Duodenal mucosa (tissue), 2 donors: ENCODE results near the gene CCP110.

Experiments used
- H3K27ac ChIP-seq: one replicate; pipeline ENCODE4 v1.7.0; 2013; ENCODE audit warnings: low read depth, low read length
- H3K27me3 ChIP-seq, 2 donors: one replicate each; pipeline ENCODE4 v1.7.0; 2013; ENCODE audit warnings: low read length in 2 of 2, control low read depth in 1 of 2; ENCODE audit not compliant: insufficient read depth in 2 of 2, control insufficient read depth in 1 of 2
- H3K36me3 ChIP-seq, 2 donors: one replicate each; pipeline ENCODE4 v1.7.0; 2013; ENCODE audit warnings: low read length in 2 of 2, control low read depth in 1 of 2; ENCODE audit not compliant: insufficient read depth in 2 of 2, control insufficient read depth in 1 of 2
- H3K4me1 ChIP-seq, 2 donors: one replicate each; pipeline ENCODE4 v1.7.0; 2013; ENCODE audit warnings: low read length in 2 of 2, control low read depth in 1 of 2; ENCODE audit not compliant: insufficient read depth in 2 of 2, control insufficient read depth in 1 of 2
- H3K4me3 ChIP-seq, 2 donors: one replicate each; pipeline ENCODE4 v1.7.0; 2013; ENCODE audit warnings: low read length in 2 of 2, low read depth in 1 of 2
- H3K9ac ChIP-seq, 2 donors: one replicate each; pipeline ENCODE4 v1.7.0; 2013; ENCODE audit warnings: low read length in 2 of 2, low read depth in 1 of 2
- H3K9me3 ChIP-seq, 2 donors: one replicate each; pipeline ENCODE4 v1.7.0; 2013; ENCODE audit warnings: low read length in 2 of 2, control low read depth in 1 of 2; ENCODE audit not compliant: control insufficient read depth in 1 of 2

Gene CCP110

DNA sequence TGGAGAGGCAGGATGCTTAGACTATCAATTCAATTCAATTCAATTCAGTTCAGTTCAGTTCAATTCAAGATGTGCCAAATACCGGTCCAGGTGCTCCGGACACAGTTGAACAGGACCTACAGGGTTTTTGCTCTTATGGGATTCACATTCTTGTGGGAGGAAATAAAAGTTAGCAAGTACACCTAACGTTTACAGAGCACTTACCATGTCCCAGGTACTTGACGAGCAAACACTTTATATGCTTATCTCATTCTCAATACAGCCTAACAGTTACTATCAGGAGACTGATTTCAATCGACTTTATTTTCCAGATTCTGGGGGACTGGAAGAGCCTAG, 1.4 kb upstream of the CCP110 start:
- H3K9ac ChIP-seq, result peak overlapping the region; percentile 92 to 94
- H3K9me3 ChIP-seq, result no peaks in the 10 kb centered on the region
- H3K27ac ChIP-seq, result no peak overlapping the region
- no peaks in the 10 kb centered on the region for H3K27me3 ChIP-seq
- peak overlapping the region in 1 of 2 donors; percentile 89 for H3K4me3 ChIP-seq
- H3K4me1 ChIP-seq, result peaks cover 19 to 35% of the 10 kb centered on the region in 2 donors
- H3K36me3 ChIP-seq, result peaks cover 0 to 1% of the 10 kb centered on the region in 2 donors

DNA sequence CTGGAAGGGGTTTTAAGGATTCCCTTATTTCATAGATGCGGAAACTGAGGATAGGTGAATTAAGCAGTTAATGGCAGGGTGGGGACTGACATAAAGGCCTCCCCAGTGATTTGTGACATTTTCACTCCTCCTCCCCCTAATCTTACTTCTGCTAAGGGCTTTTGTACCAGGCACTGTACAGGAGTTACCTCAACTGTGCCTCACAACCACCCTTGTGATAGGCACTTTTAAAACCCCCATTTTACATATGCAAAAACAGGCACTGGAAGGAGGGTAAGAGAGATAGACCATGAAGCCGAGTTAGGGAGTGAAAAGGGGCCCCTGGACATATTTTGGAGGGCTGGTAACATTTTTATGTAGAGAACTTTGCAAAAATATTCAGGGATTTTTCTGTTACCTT, 982 bp upstream of the CCP110 start:
- H3K4me3 ChIP-seq, result no peak overlapping the region
- peaks cover 15 to 35% of the 10 kb centered on the region in 2 donors for H3K4me1 ChIP-seq
- H3K36me3 ChIP-seq, result no peaks in the 10 kb centered on the region
- no peak overlapping the region for H3K27ac ChIP-seq
- no peaks in the 10 kb centered on the region for H3K9me3 ChIP-seq
- no peak overlapping the region for H3K9ac ChIP-seq
- H3K27me3 ChIP-seq, result no peaks in the 10 kb centered on the region

DNA sequence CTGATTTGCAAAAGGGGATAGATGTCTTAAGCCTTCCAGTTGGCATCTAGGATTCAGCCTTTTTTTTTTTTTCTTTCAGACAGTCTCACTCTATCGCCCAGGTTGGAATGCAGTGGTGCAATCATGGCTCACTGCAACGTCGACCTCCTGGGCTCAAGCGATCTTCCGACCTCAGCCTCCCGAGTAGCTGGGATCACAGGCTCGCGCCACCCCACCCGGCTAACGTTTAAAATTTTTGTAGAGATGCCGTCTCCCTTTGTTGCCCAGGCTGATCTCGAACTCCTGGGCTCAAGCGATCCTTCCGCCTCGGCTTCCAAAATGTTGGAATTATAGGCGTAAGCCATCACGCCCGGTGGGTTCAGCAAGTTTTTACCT, 571 bp upstream of the CCP110 start:
- Histone ChIP-seq H3K4me3 (no peak overlapping the region), H3K27me3 (no peaks in the 10 kb centered on the region), H3K4me1 (peaks cover 15 to 35% of the 10 kb centered on the region in 2 donors), H3K9me3 (no peaks in the 10 kb centered on the region), H3K9ac (no peak overlapping the region), H3K36me3 (peaks cover under 1 to 2% of the 10 kb centered on the region in 2 donors), H3K27ac (no peak overlapping the region)

DNA sequence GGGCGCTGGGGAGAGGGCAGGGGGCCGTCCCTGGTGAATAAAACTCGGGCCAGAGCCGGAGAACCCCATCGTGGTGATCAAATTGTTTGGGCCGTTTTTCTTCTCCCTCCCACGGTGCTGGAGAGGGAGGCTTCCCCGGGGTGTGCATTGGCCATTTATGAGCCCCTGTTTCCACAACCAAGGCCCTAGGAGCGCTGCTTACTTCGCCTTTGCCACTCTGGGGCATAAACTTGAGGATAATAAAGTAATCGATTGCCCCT, 544 bp downstream of the CCP110 start:
- Histone ChIP-seq H3K36me3 (peaks cover 5 to 6% of the 10 kb centered on the region in 2 donors), H3K27ac (no peak overlapping the region), H3K4me3 (peak overlapping the region; percentile 81 to 96), H3K9me3 (no peaks in the 10 kb centered on the region), H3K4me1 (peaks cover 11 to 24% of the 10 kb centered on the region in 2 donors), H3K27me3 (no peaks in the 10 kb centered on the region), H3K9ac (peak overlapping the region; percentile 66 to 83)

DNA sequence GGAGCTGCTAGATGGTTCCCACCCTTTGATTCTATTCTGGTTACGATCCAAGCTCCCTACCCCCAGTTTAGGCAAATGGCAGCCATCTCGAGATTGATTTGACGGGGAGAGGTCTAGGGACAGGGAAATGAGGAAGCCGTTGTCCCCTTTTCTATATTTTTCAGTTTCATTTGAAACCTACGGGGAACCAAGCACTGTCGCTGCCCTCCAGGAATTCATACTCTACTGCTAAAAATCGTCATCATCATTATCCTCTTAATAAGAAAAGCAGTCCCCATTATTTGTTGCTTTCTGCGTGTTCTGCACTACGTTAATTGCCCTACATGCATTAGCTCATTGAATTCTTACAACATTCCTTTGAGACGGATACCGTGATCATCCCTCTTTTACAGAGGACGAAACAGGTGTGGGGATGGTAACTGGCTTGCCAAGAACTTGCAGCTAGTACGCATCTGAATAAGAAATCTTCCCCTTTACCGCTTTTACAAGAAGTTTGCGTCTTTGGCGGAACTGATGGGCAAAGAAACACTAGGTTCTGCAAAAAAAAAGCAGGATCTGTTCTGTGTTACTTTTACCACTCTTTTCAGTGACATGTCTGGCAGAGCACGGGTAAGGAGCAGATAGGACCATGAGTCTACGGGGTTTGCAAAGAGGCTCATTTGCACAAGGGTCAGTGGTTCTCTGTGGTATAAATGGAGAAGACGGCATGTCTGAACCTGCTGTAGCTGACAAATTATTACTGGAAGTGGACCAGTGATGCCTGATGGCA, 1.1 kb downstream of the CCP110 start:
- peak overlapping the region; percentile 81 to 96 for H3K4me3 ChIP-seq
- H3K9ac ChIP-seq, result peak overlapping the region; percentile 66 to 83
- H3K27ac ChIP-seq, result no peak overlapping the region
- no peaks in the 10 kb centered on the region for H3K27me3 ChIP-seq
- H3K9me3 ChIP-seq, result no peaks in the 10 kb centered on the region
- H3K4me1 ChIP-seq, result peaks cover 11 to 18% of the 10 kb centered on the region in 2 donors
- peaks cover 5 to 6% of the 10 kb centered on the region in 2 donors for H3K36me3 ChIP-seq

DNA sequence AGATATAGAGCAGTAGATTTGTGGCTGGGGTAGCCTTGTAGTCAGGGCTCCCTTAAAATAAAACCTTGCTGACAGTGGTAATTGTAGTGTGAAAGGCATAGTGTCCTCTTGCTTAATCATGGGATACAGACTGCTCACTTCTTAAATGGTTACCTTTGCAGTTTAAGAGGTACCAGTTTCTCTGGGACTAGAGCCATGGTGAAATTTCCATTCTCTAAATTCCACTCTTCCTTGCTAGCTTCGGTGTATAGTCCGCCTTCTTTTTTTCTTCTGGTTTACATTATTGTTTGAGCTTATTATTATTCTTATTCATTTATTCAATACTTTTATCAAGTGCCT, 1.6 kb downstream of the CCP110 start:
- H3K4me1 ChIP-seq, result peaks cover 11 to 14% of the 10 kb centered on the region in 2 donors
- H3K9me3 ChIP-seq, result no peaks in the 10 kb centered on the region
- no peaks in the 10 kb centered on the region for H3K27me3 ChIP-seq
- H3K27ac ChIP-seq, result no peak overlapping the region
- H3K4me3 ChIP-seq, result peak overlapping the region; percentile 81 to 96
- peaks cover 5 to 6% of the 10 kb centered on the region in 2 donors for H3K36me3 ChIP-seq
- peak overlapping the region in 1 of 2 donors; percentile 66 for H3K9ac ChIP-seq

DNA sequence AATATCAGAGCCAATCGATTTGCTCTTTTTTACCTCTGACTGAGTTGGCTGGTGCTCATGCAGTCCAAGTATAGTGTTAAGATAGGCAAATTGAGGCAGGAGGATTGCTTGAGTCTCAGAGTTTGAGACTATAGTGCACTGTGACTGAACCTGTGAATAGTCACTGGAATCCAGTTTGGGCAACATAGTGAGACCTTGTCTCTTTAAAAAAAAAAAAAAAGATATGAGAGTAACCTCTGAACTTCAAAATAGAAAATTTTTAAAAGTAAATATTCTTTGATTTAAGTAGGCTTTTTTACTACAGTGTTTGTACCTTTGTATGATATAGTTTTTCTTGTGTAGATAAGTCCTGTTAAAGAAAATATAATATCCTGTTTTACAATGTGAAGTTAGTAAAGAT, 3.4 kb downstream of the CCP110 start:
- peaks cover 10 to 12% of the 10 kb centered on the region in 2 donors for H3K4me1 ChIP-seq
- no peak overlapping the region for H3K9ac ChIP-seq
- no peaks in the 10 kb centered on the region for H3K27me3 ChIP-seq
- no peaks in the 10 kb centered on the region for H3K9me3 ChIP-seq
- H3K36me3 ChIP-seq, result peaks cover 5 to 8% of the 10 kb centered on the region in 2 donors
- H3K27ac ChIP-seq, result no peak overlapping the region
- no peak overlapping the region for H3K4me3 ChIP-seq

DNA sequence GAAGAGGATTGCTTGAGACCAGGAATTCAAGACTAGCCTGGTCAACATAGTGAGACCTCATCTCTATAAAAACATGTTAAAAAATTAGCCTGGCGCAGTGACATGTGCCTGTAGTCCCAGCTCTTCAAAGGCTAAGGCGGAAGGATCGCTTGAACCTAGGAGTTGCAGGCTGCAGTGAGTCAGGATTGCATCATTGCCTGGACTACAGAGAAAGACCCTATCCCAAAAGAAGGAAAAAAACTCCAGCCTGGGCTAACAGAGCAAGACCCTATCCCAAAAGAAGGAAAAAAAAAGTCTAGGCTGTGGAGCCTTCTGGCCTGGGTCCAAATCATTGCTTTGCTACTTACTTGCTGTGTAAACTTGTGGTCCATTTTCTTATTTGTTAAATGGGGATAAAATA, 4.9 kb downstream of the CCP110 start:
- no peak overlapping the region for H3K27ac ChIP-seq
- H3K27me3 ChIP-seq, result no peaks in the 10 kb centered on the region
- no peak overlapping the region for H3K9ac ChIP-seq
- H3K4me1 ChIP-seq, result peaks cover 5 to 7% of the 10 kb centered on the region in 2 donors
- H3K36me3 ChIP-seq, result peaks cover 9 to 16% of the 10 kb centered on the region in 2 donors
- H3K9me3 ChIP-seq, result no peaks in the 10 kb centered on the region
- H3K4me3 ChIP-seq, result no peak overlapping the region

DNA sequence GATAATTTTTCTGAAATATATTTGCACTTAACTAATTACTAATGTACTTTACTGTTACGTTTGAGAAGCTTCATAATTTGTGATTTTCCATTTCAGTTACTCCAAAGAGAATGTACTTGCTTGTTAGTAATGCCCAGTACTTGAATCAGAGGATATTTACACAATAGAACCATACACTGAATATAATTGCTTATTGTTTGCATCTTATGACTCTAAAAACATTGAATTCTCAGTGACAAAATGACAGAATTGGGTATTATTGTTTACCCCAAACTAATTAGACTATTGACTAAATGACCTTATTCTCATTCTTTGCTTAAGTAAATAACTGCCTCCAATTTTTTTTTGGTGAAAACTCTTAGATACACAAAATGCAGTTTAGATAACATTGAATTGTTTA, 8.9 kb downstream of the CCP110 start:
- H3K36me3 ChIP-seq, result peaks cover 25 to 40% of the 10 kb centered on the region in 2 donors
- H3K9ac ChIP-seq, result no peak overlapping the region
- no peaks in the 10 kb centered on the region for H3K4me1 ChIP-seq
- H3K4me3 ChIP-seq, result no peak overlapping the region
- no peaks in the 10 kb centered on the region for H3K9me3 ChIP-seq
- H3K27me3 ChIP-seq, result no peaks in the 10 kb centered on the region
- no peak overlapping the region for H3K27ac ChIP-seq

DNA sequence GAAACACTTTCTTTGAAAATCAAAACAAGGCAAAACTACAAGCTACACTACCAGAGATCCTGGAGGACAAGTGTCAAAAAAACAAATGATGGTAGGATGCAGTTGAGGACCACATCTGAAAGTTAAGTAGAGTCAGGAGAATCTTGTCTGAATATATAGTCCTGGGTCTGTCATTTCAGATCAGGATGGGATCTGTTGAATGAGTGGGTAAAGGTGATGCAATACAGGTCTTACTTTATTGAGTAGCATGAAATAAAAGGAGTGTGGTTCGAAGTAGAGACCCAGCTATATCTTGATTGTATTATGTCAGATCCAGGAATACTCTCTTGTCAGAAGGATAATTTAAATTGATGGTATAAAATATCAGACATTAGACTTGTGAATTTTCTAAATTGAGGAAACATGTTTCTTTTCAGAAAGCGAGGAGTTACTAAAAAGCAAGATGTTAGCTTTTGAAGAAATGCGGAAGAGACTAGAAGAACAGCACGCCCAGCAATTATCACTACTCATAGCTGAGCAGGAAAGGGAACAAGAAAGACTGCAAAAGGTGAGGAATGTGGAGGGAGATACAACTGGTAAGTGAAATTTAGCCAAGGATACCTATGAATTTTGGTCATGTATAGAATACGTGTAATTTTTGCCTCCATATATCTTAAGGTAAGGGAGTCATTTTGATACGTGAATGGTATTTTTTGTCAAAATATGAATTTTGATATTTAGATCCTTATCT, 16.7 kb downstream of the CCP110 start:
- peaks cover 20 to 51% of the 10 kb centered on the region in 2 donors for H3K36me3 ChIP-seq

More for the DNA sequence above, 16.7 kb downstream of the CCP110 start:
- Histone ChIP-seq H3K4me3 (no peak overlapping the region), H3K4me1 (peaks cover 4 to 7% of the 10 kb centered on the region in 2 donors), H3K9ac (no peak overlapping the region), H3K27me3 (no peaks in the 10 kb centered on the region), H3K27ac (no peak overlapping the region), H3K9me3 (no peaks in the 10 kb centered on the region)
